Measurements from ENCODE around the gene RPS18.

RPS18 gene

DNA sequence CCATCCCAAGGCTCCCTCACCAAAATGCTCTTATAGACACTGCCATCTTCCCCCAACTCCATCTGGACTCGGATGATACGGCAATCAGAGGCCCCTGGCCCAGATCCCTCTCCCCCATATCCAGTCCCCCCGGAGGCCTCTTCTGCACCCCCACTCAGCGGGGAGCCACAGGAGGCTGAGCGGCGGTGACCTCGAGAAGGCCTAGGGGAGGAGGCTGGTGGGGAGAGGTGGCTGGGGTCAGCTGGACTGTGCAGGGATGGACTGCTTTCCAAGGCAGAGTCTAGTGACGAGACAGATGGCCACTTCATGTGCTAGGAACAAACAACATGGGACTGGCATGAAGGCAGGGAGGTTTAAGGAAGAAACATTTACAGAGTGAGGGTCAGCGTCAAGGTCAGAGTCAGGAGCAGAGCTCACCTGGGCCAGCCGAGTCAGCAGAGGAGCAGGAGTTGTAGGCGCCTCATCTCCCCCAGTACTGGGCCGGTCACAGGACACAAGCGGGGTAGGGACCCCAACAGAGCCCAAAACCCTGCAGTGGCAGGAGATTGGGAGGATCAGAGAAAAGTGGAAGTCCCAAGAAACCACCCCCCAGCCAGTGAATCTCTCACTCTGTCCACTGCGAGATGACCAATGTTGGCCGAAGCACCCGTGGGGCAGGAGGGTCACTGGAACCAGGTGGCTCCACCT is 21.3 kb downstream of the RPS18 start:
- no peak for DNase-seq

DNA sequence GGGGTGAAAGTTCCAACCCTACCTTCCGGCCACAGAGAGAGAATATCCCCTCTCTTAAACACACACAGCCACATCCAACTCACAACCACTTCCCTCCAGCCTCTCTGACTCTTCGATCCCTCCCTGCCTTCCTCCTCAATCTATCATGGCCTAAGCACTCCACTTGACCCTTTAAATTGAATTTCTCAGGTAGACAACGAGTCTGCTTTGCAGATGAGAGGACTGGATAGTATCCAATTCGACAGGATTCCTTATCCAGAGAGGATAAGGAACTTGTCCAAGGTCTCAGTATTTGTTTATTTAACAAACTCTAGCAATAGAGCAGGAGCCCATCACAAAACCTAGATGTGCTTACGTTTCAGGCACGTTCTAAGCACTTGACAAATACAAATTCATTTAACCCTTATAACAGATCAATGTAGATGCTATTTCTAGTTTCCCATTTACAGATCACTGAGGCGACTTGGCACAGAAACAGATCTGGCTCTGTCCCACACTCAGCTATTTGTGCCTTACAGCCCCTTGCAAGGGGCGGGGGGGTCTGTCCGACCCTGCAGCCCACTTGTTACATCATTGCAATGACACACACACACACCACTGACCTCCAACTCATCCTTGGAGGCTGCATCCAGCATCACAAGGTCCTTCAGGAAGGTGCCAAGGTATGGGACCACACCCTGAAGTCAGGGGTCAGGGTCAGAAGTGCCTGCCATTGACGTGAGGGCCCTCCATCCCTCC is 22.4 kb downstream of the RPS18 start:
- DNase-seq = no peak

DNA sequence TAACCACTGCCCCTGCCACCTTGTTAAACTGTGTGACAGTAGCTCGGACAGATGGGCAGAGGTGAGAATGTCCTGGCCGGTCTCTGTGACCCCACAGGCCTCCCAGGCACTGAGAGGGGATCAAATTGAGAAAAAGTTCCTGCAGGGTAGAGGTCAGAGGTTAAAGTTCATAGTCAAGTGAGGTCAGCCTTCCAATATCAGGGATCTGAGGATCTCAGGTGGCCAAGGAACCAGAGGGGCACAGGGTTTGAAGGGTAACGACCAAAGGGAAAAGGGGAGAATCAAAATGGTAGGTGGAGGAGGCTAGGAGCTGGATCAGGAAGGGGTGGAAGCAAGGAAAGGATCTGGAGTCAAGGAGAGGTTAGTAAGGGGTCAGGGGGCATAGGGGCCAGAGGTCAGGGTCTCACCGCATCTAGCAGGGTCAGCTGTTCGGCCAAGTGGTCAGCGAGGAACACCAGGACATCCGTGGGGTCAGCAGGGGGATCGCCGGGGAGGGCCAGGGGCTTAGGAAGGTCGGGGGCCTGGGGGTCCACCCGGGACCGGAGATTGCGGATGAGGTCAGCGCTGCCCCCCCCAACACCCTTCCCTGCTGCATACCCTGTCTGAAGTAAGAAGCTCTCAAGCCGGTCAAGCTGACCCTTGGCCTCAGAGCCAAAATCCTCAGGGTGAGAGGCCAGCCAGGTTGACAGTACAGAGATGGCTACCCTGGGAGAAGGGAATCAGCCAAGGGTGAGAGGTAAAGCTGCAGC is 23.9 kb downstream of the RPS18 start:
- no peak for DNase-seq

DNA sequence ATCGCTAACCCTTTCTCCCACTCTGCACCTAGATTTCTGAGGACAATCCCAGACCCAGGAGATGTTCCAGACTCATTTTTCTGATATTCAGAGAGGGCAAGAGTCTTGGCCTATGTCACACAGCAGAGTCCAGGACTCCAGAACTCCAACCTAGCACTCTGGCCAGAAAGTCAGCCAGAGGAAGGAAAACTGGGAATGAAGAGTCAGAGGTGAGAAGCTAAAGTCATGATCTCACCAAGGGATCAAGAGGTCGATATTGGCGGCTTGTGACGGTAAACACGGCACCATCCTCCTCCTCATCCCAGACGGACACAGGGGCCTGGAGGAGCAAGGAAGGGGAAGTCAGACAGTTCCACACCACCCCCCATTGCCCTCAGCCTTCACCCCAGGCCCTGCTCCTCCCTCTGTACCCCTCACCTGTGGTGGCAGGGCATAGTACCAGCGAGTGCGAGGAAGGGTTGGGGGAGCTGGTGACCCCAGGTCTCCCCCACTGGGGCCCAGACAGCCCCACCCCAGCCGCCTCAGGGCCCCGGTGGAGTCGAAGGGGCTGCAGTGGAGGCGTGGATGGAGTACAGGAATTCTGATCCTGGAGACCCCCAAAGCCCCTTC is 25.0 kb downstream of the RPS18 start:
- no peak for DNase-seq

DNA sequence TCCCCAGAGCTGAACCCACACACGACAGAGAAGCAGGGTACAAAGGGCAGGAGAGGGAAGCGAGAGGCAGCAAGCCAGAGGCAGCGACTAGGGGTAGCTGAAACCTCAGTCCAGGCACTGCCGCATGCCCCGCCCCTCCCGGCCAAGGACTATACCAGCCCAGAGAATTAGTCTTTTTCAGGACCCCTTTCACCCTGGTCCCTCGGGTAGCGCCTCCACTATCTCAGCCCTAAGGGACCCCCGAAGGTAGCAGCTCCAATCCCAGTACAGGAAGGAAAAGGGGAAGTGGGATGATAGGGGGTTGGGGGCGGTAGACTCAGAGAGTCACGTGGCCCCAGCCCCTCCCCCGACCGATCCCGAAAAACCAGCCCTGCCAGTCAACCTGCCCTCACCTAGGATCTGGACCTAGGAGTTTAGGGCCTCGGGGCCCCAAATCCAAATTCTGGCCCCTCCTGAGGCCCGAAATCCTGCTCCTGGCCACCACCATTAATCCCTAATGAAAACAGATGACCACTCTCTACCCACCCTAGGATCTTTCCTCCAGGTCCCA is 25.6 kb downstream of the RPS18 start:
- no peak for DNase-seq

DNA sequence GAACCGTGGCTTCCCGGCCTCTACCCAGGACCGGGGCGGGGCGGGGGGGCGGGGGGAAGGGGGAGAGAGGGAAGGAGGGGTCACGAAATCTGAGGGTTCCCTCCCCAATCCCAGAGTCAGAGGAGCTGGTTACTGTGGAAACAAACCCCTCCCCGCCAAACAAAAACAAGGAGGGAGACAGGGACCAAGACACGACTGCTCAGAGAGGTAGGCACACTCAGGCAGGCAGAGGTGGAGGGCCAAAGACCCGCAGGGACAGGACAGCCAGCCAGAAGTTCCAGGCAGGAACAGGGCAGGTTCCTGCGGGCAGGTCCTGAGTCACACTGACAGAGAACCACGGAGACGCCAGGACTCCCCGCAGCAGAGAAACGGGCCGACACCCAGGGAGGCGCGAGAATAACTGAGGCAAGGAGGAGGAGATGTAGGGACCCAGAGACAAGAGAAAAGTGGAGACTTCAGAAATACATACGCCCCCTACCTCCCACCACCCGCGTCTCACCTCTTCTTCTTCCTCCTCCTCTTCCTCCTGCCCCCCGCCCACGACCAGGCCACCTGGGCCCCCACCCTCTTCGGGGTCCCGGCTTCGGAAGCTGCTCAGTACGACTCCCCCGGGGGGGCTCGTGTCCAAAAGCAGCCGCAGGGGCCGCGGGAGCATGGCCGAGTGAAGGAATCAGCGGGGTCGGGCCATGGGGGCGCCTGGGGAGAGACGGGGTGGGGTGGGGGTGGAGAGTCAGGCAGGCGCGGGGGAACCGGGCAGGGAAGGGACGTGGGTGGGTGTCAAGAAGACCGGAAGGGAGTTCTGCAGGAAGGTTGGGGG is 26.3 kb downstream of the RPS18 start:
- peak; percentile 82 for DNase-seq

DNA sequence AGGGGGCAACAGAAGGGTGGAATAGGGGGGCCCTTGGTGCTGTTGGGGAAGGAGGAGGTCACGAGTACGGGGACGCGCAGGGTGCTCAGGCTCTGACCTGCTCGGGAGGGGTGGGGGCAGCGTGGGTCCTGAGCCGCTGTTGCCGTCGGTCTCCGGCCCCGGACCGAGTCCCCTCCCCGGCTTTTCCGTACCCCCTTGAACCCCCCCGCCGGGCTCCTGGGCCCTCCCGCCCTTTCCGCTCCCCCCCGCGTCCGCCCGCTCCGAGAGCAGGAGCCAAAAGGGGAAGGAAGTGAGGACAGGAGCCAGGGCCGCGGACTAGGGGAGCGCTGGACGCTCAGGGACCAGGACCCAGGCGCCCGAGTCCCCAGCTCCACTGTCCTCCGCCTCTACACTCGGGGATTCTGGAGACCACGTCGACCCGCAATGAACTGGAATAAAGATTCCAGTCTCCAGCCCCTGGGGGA is 26.9 kb downstream of the RPS18 start, which contains the start of gene RGL2:
TSS of gene RGL2 (minus strand) at position 170 of the 464 bp plus-strand sequence. CDS start 332 bp downstream, outside the sequence.
- DNase-seq = peak; percentile 88

DNA sequence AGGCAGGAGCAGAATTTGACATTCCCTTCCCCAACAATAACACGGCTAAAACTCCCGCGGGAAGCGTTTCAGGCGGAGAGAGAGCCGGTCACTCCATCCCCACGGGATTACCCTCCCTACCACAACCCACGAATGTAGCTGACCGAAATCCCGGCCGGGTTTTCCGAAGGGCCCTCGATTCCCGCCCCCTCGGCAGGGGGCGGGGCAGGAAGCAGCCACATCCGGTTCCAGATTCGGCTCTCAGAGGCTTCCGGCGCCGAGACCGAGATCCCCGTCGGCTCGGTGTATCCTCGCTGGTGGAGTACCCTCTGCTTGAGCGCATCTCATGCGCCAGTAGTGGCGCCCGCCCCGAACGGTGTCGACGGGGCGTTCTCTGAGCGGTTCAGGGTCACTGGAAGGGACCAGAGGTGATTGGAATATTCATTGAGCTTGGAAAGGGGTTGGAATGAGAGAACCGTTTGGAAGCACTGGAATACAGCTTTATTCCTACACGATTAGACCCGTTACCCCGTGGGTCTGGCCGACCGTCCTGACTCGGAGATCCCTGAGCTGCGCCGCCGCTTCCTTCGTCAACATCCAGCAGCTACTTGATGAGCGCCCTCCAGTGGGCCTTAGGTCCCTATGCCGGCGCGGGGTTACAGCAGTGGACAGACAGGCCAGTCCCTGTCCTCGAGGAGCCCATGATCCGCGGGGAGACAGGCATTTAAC is 27.5 kb downstream of the RPS18 start:
- DNase-seq = peak; percentile 97

DNA sequence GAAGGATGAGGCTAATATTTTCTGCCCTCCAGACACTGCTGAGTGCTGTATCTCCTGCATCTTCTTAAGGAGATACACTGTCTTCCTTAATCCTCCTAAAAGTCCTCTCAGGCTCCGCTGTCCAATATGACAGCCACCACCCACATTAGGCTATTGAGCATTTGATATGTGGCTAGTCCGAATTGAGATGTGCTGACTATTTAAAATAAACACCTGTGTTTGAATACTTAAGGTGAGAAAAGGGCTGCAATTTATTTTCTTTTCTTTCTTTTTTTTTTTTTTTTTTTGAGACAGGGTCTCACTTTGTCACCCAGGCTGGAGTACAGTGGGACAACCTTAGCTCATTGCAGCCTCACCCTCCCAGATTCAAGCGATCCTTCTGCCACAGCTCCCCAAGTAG is 30.0 kb downstream of the RPS18 start:
- DNase-seq = no peak

DNA sequence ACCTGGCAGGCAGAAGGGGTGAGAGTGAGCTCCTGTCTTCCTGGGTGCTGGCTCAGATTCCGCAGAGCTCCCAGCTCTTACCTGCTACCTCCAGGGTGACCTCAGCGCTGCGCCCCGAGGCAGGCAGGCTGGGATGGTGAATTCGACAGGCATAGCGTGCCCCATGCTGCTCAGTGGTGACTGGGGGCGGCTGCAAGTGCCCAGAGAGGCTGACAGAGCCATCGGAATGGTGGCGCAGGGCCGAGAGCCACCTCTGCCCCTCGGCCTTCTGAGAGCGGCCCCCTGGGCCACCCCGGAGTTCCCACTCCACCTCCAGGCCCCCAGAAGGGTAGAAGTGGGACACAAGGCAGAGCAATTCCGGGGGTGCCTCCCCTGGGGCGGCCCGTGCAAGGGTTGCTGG is 32.3 kb downstream of the RPS18 start:
- no peak for DNase-seq

DNA sequence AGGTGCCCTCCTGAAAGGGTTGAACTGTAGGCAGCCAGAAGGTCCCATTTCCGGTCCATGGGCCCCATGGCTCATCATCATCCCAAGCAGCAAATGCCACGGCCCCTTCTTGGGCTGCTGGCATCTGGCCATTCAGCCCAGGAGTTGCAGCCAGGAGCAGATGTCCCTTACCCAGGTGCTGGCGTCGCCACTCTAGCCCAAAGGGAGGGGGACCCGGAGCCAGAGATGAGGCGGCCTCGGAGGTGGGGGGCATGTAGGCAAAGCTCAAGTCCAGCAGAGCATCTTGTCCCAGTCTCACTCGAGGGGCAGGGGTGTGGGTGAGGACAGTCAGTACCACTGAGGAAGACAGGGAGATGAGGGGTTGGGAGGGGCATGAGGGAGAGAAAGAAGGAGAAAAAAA is 33.2 kb downstream of the RPS18 start:
- DNase-seq = no peak

DNA sequence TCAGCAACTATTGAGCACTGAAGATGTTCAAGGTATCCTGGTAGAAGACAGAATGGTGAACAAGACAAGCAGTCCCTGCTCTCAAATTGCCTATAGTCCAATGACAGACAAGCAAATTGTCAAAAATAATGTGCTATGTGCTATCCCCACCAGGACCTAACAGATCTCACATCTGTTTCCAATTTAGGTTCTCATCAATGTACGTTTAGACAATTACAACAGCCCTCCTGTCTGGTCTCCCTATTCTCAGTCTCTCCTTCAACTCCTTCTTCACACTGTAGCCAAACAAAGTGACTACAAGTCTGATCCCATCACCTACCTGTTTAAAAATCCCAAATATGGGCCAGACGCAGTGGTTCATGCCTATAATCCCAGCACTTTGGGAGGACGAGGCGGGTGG is 34.5 kb downstream of the RPS18 start:
- DNase-seq = no peak

DNA sequence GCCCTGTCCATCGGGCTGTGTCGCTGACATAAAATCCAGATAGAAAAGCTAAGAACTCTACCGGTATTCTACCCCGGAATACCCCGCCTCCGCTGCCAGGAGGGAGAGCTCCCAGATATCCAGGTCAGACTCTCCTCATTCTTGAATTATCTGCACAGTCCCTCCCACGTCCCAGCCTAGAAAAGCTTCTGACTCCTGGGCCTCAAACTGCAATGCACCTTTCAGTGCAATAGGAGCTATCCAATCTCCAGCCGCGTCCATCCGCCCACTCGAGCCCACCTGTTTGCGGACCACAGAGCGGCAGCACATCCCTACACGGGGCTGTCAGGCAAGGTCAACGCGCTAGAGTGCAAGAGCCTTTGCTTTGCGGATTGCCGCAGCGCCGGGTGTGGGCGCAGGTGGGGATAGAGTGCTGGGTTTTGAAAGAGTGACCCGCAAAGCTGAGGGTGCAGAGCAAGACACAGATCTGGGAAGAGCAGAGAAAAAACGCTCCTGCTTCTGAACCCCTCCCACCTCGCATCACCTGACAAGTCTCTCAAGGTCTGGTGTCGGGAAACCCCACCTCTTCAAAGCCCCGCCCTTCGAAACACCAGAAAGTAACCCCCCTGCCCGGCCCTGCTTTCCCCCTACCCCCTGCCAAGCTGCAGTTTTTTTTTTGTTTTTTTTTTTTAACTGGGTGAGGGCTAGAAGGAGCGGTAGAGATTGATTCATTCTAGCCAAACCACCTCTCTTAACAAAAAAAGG is 40.7 kb downstream of the RPS18 start:
- peak; percentile 93 for DNase-seq

DNA sequence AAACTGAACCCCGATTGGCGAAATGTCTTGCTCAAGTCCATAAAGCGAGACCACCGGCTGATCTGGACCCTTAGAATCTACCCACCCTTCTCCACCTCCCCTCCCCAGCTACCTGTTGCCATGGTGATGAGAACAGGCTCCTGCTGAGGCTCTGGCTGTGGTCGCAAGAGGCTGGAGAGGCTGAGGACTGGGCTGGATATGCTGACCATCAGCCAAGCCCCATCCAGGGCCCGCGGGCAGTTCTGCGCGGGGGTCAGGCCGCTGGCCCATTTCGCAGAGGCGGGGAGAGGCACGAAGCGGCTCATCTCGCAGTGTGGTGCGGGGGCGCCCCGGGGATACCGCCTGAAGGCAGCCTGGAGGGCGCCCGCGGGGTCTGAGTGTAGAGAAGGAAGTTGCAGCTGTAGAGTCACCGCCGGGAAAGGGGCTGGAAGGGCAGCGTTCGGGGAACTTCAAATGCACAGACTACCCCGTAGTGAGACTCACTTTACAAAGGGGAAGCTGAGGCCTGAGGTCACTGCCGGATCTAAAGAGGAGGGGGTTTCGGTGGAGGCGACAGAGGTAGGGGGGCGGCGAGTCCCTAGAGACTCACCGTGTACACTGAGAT is 41.3 kb downstream of the RPS18 start:
- DNase-seq = peak; percentile 81

DNA sequence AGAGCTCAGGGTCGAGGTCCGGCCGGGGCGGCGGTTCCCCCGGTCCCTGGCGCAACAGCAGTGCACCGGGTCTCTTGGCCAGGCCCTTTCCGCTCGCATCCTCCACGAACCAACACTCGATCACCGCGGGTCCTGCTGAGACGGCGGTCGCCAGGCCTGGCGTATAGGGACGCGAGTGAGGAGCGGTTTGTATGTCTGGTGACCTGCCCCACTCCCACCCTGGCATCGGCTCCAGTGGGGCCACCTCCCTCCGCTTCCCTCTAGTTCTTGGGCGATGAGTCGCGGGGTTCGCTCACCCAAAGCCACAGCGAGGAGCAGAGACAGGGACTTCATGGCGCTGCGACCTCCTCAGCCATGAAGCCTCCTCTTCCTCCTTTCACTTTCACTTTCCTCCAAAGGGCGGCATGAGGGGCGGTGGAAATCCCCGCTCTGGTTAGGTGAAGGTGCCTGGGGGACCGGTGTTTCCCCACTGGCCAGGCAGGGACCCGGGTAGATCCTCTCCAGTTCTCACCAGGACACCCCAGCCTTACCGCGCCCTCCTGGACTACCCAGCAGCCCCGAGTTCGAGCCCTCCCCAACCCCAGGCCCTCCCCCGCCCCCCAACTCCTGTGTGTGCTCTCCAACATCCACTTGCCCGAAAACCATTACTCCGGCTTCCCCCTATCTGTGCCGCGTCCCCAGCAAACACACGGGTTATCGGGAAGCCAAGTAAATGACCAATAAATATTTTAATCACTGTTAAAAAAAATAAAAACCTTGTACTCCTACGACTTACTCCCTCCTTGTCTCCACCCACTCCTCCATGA is 42.0 kb downstream of the RPS18 start, which contains the start of gene TAPBP:
TSS of gene TAPBP (minus strand) at position 370 of the 806 bp plus-strand sequence. CDS start at position 333, 37 bp downstream.
- DNase-seq = peak; percentile 95

DNA sequence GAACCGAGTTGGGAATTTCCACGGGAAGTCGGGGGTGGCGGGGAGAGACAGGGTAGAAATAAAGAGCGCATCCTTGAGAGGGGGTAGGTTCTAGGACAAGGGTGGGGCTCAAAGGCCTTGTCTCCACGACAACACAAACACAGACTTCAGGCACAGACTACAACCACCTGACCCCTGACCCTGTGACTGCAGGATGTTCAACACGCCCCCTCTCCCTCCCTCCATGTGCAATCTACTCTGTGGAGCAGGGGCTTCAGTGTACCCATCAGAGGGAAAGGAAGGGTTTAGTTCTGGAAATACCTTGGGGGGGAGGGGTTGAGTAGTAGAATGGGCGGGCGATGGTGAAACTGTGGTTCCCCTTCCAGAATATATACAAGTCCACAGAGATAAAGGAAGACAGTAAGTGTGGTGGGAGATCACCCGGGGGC is 42.7 kb downstream of the RPS18 start:
- DNase-seq = peak; percentile 92

DNA sequence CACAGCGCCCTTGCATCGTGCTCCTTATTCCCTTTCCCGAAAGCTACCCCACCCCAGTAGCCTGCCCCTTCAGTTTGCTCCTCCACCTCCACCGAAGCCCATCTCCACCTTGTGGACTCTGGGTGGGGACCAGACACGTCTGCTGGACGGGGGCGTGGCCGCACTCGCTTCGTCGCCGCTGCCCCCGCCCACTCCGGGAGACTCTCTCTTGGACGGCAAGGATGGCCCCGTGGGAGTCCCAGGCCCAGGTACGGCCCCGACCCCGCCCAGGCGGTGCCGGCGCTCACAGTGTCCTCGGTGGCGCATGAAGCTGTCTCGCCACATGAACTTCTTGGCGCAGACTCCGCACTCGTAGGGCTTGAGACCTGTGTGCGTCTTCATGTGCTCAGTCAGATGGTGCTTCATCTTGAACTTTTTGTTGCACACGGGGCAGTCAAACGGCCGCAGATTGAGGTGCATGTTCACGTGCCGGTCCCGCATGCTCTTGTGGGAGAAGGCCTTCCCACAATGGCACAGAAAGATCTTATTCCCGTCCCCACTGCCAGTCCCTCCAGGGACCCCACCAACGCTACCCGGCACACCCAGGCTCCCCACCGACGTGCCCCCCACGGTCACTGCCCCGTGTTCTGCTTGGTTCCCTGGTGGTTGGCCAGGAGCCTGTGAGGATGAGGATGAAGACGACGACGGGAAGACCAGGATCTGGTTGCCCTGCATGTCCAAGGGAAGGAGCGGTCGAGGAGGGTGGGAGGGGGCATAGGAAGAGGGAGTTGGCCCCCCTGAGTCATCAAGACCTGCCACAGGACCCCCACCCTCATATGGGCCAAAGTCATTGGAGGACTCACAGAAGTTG is 43.3 kb downstream of the RPS18 start:
- peak; percentile 71 for DNase-seq

Measured in activated effector memory CD4-positive, alpha-beta T cell treated with anti-CD3 and anti-CD28 coated beads, Interleukin-2, amount 50 U/mL, for 16 hours (primary cell).